Psoas muscle (tissue), 8 donors: Measurements from ENCODE around the gene MRPS2. TPM values are rescaled to one million over a fixed set of nuclear protein-coding genes. Genes with fewer than 3 reads are reported as not detected.

ENCODE experiments used
- ATAC-seq, 4 donors: fragments of 200-7000 bp; cut with Tn5 transposase; one replicate each; pipeline ENCODE4 v1.9.1; 2020; ENCODE audit warnings: moderate library complexity in 3 of 4, mild to moderate bottlenecking in 2 of 4
- DNase-seq, 2 donors: peaks; one replicate each; pipeline ENCODE4 v3.0.0-alpha.2; 2020
- H3K27ac ChIP-seq: fragments of 200-600 bp; one replicate; pipeline ENCODE4 v1.8.0; 2022
- H3K27me3 ChIP-seq, 3 donors: fragments of 200-600 bp in 1 of 3; one replicate each; pipeline versions ENCODE4 v1.6.1 to v1.8.0; 2013 to 2022; ENCODE audit warnings: low read length in 2 of 3, mild to moderate bottlenecking in 2 of 3, moderate library complexity in 1 of 3; ENCODE audit not compliant: insufficient read depth in 3 of 3
- H3K36me3 ChIP-seq, 2 donors: fragments of 200-600 bp in 1 of 2; one replicate each; pipeline versions ENCODE4 v1.6.1 to v1.8.0; 2013 to 2022; ENCODE audit warnings: low read depth in 1 of 2, mild to moderate bottlenecking in 1 of 2, moderate library complexity in 1 of 2; ENCODE audit not compliant: insufficient read depth in 1 of 2
- H3K4me1 ChIP-seq: fragments of 200-600 bp; one replicate; pipeline ENCODE4 v1.8.0; 2022
- H3K4me3 ChIP-seq: fragments of 200-600 bp; one replicate; pipeline ENCODE4 v1.8.0; 2022; ENCODE audit warnings: mild to moderate bottlenecking
- H3K9me3 ChIP-seq: fragments of 200-600 bp; one replicate; pipeline ENCODE4 v1.8.0; 2022
- CTCF ChIP-seq: fragments of 200-600 bp; IDR thresholded peaks from one replicate; pipeline ENCODE4 v1.8.0; 2022; ENCODE audit warnings: antibody characterized with exemption
- WGBS, 3 donors: extraction: QIAGEN DNeasy Blood & Tissue Kit; methylation state at CpG; one replicate each; pipeline versions ENCODE4 v1.1.6 to v1.1.7; 2013; 5-methylcytosine and 5-hydroxymethylcytosine counted together
- intact Hi-C, 2 donors: fragments of 100-400 bp; cut with DNase I; formaldehyde crosslinking; loops; one replicate each; pipeline versions ENCODE4 v1.11.0 to v1.14.2; 2022
- polyA plus RNA-seq, 3 donors: library from polyadenylated mRNA; stranded (reverse); fragments of 200-250 nt; gene quantifications; one replicate each; pipeline ENCODE4 v1.2.3, GENCODE V29; 2013
- total RNA-seq, 4 donors: library from RNA; stranded (reverse); fragmentation: NEBNext Ultra II Directional in 2 of 4; extraction: Animal tissue kit (Norgen Biotek cat#: 25700) in 2 of 4; gene quantifications; one replicate each; pipeline versions ENCODE4 v1.2.1 to v1.2.4, GENCODE V29; 2021 to 2023
- donor health status: healthy with polysubstance abuse.
- donor health status: DM: no; HTN: no; CAD: no; lungs with moderate emphysema.
- donor health status: Bipolar disorder and iron deficiency.
- donor health status: healthy.
- donor health status: DM: yes; HTN: yes; CAD: no.
- donor health status: DM: no; HTN: no; CAD: no.
- donor health status: DM: no; HTN: no; CAD: no.
- donor health status: DM: yes; HTN: yes; CAD: no.

The MRPS2 gene
- total and polyA plus RNA-seq, 7 donors, result 36.8 to 78.8 (median 47.1) TPM

DNA sequence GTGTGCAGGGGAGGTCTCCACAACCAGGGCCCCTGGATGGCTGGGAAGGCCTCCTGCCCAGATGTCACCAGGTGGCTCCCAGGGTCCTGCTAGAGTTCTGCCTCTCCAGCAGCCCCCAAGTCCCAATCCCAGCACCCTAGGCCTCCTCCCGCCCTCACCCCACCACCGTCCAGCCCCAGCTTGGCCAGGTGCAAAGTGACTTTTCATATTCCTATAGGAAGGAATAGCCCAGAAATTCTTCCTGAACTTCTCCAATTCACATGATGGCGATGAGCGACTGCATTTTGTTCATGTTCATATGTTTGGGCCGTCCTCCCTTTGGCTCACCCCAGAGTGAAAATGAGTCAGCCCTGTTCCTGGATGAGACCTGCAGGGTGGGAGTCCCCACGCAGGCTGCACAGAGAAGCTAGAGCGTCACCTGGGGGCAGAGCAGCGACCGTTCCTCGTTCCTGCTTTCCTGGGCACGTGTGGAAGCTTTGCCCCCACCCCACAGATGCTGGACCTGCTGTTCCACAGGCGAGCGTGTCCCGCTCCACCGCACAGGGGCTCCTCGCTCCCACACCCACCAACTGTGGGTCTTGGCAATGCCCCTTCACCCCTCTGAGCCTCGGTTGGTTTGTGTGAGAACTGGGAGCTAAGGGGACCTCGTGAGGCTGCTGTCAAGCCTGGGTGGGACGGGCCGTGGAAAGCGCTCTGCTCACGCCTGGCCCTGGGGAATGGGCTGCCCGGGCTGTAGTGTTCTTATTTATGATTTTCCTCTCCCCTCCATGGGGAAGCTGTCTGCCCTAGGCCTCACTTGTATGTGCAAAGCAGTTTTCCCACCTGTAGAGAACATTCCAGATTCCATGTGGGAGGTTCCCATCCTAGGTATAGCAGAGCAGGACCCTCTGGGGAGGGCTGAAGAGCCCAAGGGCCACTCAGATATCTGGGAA, 6.9 kb downstream of the MRPS2 start:
- no peak overlapping the region for H3K4me3 ChIP-seq
- DNase-seq, result no peak
- peaks cover 0 to 27% of the 10 kb centered on the region in 2 donors for H3K36me3 ChIP-seq
- ATAC-seq, result no peak
- no peak overlapping the region for H3K27ac ChIP-seq
- peaks cover 4% of the 10 kb centered on the region for H3K9me3 ChIP-seq
- H3K4me1 ChIP-seq, result no peaks in the 10 kb centered on the region
- TF ChIP-seq CTCF, result no peak
- intact Hi-C loops, result loop anchor here (1.0 to 10.0 kb wide), 2 partner anchors 12 to 1373 kb away; partner anchors contain the start of gene WDR5 (in 1 of the 2)
- peaks cover 0 to 4% (median 0%) of the 10 kb centered on the region in 3 donors for H3K27me3 ChIP-seq
- 78 to 85% (median 84%) methylated on average over 23 of the region's 23 CpGs for WGBS, 3 donors

- intact Hi-C loops, result loop anchor here (1.0 to 10.0 kb wide), 2 partner anchors 13 to 1374 kb away; partner anchors contain the start of gene WDR5 (in 1 of the 2)
- ATAC-seq, result no peak
- no peak for DNase-seq
These were observed 7.8 kb downstream of the MRPS2 start for GRCh38 chr9:135508211-135508820.

GRCh38 chr9:135509458-135509857, 9.0 kb downstream of the MRPS2 start:
- DNase-seq (no peak), ATAC-seq (no peak)
- Histone ChIP-seq H3K9me3 (peaks cover 4% of the 10 kb centered on the region), H3K36me3 (peaks cover 0 to 7% of the 10 kb centered on the region in 2 donors), H3K27ac (no peak overlapping the region), H3K4me3 (no peak overlapping the region), H3K4me1 (no peaks in the 10 kb centered on the region), H3K27me3 (peaks cover 0 to 5% (median 0%) of the 10 kb centered on the region in 3 donors)
- TF ChIP-seq CTCF, result no peak
- intact Hi-C loops, result loop anchor here in 1 of 2 donors (10.0 kb wide), 1 partner anchor 1375 kb away; the partner anchor contains the start of gene WDR5
- WGBS, 3 donors, result 78 to 89% (median 84%) methylated on average over 2 of the region's 2 CpGs

More at GRCh38 chr9:135508211-135508820, 7.8 kb downstream of the MRPS2 start:
- peaks cover 0 to 19% of the 10 kb centered on the region in 2 donors for H3K36me3 ChIP-seq
- H3K27ac ChIP-seq, result no peak overlapping the region
- H3K4me3 ChIP-seq, result no peak overlapping the region
- no peaks in the 10 kb centered on the region for H3K4me1 ChIP-seq
- WGBS, 3 donors, result 85 to 89% (median 87%) methylated on average over 9 of the region's 9 CpGs
- no peak for TF ChIP-seq CTCF
- H3K9me3 ChIP-seq, result peaks cover 4% of the 10 kb centered on the region
- peaks cover 0 to 4% (median 0%) of the 10 kb centered on the region in 3 donors for H3K27me3 ChIP-seq

DNA sequence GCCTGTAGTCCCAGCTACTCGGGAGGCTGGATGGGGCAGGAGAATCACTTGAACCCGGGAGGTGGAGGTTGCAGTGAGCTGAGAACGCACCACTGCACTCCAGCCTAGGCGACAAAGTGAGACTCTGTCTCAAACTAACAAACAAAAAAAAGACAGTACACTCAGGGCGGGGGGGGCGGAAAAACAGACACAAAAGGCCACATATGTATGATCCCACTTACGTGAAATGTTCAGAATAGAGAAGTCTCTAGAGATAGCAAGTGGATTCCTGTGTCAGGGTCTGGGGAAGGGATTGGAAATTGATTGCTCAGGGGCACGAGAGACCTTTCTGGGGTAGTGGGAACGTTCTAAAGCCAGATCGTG, 11.7 kb downstream of the MRPS2 start:
- H3K4me3 ChIP-seq, result no peak overlapping the region
- no peak for DNase-seq
- WGBS, 3 donors, result 76 to 80% (median 78%) methylated on average over 10 of the region's 10 CpGs
- no peak for ATAC-seq
- intact Hi-C loops, result no loop called here
- no peaks in the 10 kb centered on the region for H3K4me1 ChIP-seq
- peaks cover 0 to 14% (median 0%) of the 10 kb centered on the region in 3 donors for H3K27me3 ChIP-seq
- no peak overlapping the region for H3K27ac ChIP-seq
- H3K36me3 ChIP-seq, result no peaks in the 10 kb centered on the region
- TF ChIP-seq CTCF, result no peak
- peaks cover 4% of the 10 kb centered on the region for H3K9me3 ChIP-seq
